Neural cell (in vitro differentiated cells): ENCODE data around the gene AGRP. TPM values are rescaled to one million over a fixed set of nuclear protein-coding genes. Genes with fewer than 3 reads are reported as not detected.

Experiments
- H2AFZ ChIP-seq: fragments of 200-600, 300-800 bp; sonication (generic), shearing (Covaris generic); 2 replicates; pipeline ENCODE4 v1.6.0; 2014; ENCODE audit warnings: low read depth, mild to moderate bottlenecking, antibody characterized with exemption, low read length, moderate library complexity
- H3F3A ChIP-seq: fragments of 200-600 bp; shearing (Covaris generic); 2 replicates; pipeline ENCODE4 v1.6.1; 2016; ENCODE audit warnings: mild to moderate bottlenecking, moderate library complexity, mixed read lengths, antibody characterized with exemption, low read length; ENCODE audit not compliant: insufficient read depth, poor library complexity, severe bottlenecking
- H3K27ac ChIP-seq: fragments of 200-600, 300-800 bp; sonication (generic), shearing (Covaris generic); 2 replicates; pipeline ENCODE4 v1.5.1; 2014; ENCODE audit warnings: mild to moderate bottlenecking, low read length, moderate library complexity
- H3K27me3 ChIP-seq: fragments of 300-800, 200-600 bp; sonication (generic), shearing (Covaris generic); 2 replicates; pipeline ENCODE4 v1.6.0; 2014; ENCODE audit warnings: mild to moderate bottlenecking, low read depth, low read length, moderate library complexity; ENCODE audit not compliant: insufficient read depth
- H3K36me3 ChIP-seq: fragments of 300-800, 200-600 bp; sonication (generic), shearing (Covaris generic); 2 replicates; pipeline ENCODE4 v1.5.1; 2014; ENCODE audit warnings: mild to moderate bottlenecking, antibody characterized with exemption, low read length, moderate library complexity; ENCODE audit not compliant: insufficient read depth
- H3K4me2 ChIP-seq: fragments of 300-800, 200-600 bp; sonication (generic), shearing (Covaris generic); 2 replicates; pipeline ENCODE4 v1.6.0; 2014; ENCODE audit warnings: mild to moderate bottlenecking, low read length
- H3K4me3 ChIP-seq: fragments of 300-800, 200-600 bp; sonication (generic), shearing (Covaris generic); 2 replicates; pipeline ENCODE4 v1.5.1; 2014; ENCODE audit warnings: mild to moderate bottlenecking, low read length, moderate library complexity
- H3K79me2 ChIP-seq: fragments of 200-600 bp; shearing (Covaris generic); replicated peaks from 2 replicates; pipeline ENCODE4 v1.6.0; 2014; ENCODE audit warnings: mild to moderate bottlenecking, low read length, moderate library complexity; ENCODE audit not compliant: insufficient read depth
- H3K9ac ChIP-seq: fragments of 300-800, 200-600 bp; sonication (generic), shearing (Covaris generic); 2 replicates; pipeline ENCODE4 v1.6.1; 2016; ENCODE audit warnings: mild to moderate bottlenecking, low read length, mixed read lengths
- H3K9me2 ChIP-seq: fragments of 200-600 bp; shearing (Covaris generic); 2 replicates; pipeline ENCODE4 v1.6.1; 2016; ENCODE audit warnings: mild to moderate bottlenecking, low read length, mixed read lengths; ENCODE audit not compliant: insufficient read depth
- H3K9me3 ChIP-seq: fragments of 200-600, 300-800 bp; sonication (generic), shearing (Covaris generic); 2 replicates; pipeline ENCODE4 v1.6.1; 2016; ENCODE audit warnings: mild to moderate bottlenecking, mixed run types, low read length, moderate library complexity, mixed read lengths
- H4K20me1 ChIP-seq: fragments of 200-600 bp; shearing (Covaris generic); 2 replicates; pipeline ENCODE4 v1.6.1; 2016; ENCODE audit warnings: mild to moderate bottlenecking, mixed run types; ENCODE audit not compliant: insufficient read depth
- EP300 ChIP-seq: fragments of 450-650 bp; conservative IDR thresholded peaks from 2 replicates; pipeline ENCODE4 v1.6.1; 2014; ENCODE audit warnings: antibody characterized with exemption, mild to moderate bottlenecking, moderate library complexity; ENCODE audit not compliant: poor library complexity, severe bottlenecking
- EZH2 ChIP-seq: fragments of 200-600, 300-800 bp; shearing (Covaris generic), sonication (generic); IDR thresholded peaks from 2 replicates; pipeline ENCODE4 v1.6.1; 2014; ENCODE audit warnings: antibody characterized with exemption, low read length, borderline replicate concordance, mild to moderate bottlenecking; ENCODE audit not compliant: insufficient read depth, poor library complexity, severe bottlenecking
- MXI1 ChIP-seq: fragments of 450-650 bp; conservative IDR thresholded peaks from 2 replicates; pipeline ENCODE4 v1.6.1; 2014; ENCODE audit warnings: antibody characterized with exemption, mild to moderate bottlenecking; ENCODE audit not compliant: poor library complexity, severe bottlenecking
- POLR2AphosphoS5 ChIP-seq: IDR thresholded peaks from 2 replicates; pipeline ENCODE4 v1.6.1; 2012
- RAD21 ChIP-seq: fragments of 450-650 bp; conservative IDR thresholded peaks from 2 replicates; pipeline ENCODE4 v1.6.1; 2014; ENCODE audit warnings: antibody characterized with exemption, mild to moderate bottlenecking, moderate library complexity
- SMC3 ChIP-seq: fragments of 450-650 bp; conservative IDR thresholded peaks from 2 replicates; pipeline ENCODE4 v1.6.1; 2014; ENCODE audit warnings: antibody characterized with exemption, mild to moderate bottlenecking, moderate library complexity; ENCODE audit not compliant: poor library complexity
- TAF1 ChIP-seq: IDR thresholded peaks from 2 replicates; pipeline ENCODE4 v1.6.1; 2012; ENCODE audit warnings: low read depth
- polyA plus RNA-seq: library from polyadenylated mRNA; depleted of rRNA; stranded (reverse); fragments of >200 nt; gene quantifications from 2 replicates; pipeline ENCODE4 v1.2.3, GENCODE V29; 2014
- TF ChIP-seq, protein P1 (sequence below): IDR thresholded peaks from 2 replicates; pipeline ENCODE4 v1.6.1; 2012; ENCODE audit warnings: borderline replicate concordance
- TF ChIP-seq, protein P2 (sequence below): fragments of 450-650 bp; IDR thresholded peaks from 2 replicates; pipeline ENCODE4 v1.5.1; 2014; ENCODE audit warnings: antibody characterized with exemption, mild to moderate bottlenecking, moderate library complexity; ENCODE audit not compliant: poor library complexity, severe bottlenecking

The AGRP gene
- polyA plus RNA-seq, 1 donor from 2014 or later = not detected

DNA sequence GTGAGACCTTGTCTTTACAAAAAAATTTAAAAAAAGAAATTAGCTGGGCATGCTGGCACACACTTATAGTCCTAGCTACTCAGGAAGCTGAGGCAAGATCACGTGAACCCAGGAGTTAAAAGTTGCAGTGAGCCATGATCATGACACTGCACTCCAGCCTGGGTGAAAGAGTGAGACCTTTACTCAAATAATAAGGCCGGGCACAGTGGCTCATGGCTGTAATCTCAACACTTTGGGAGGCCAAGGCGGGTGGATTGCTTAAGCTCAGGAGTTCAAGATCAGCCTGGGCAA, 33.8 kb upstream of the AGRP start:
- no peak for TF ChIP-seq POLR2AphosphoS5
- TF ChIP-seq SMC3 = no peak
- TF ChIP-seq TAF1 = no peak
- TF ChIP-seq, protein P1, sequence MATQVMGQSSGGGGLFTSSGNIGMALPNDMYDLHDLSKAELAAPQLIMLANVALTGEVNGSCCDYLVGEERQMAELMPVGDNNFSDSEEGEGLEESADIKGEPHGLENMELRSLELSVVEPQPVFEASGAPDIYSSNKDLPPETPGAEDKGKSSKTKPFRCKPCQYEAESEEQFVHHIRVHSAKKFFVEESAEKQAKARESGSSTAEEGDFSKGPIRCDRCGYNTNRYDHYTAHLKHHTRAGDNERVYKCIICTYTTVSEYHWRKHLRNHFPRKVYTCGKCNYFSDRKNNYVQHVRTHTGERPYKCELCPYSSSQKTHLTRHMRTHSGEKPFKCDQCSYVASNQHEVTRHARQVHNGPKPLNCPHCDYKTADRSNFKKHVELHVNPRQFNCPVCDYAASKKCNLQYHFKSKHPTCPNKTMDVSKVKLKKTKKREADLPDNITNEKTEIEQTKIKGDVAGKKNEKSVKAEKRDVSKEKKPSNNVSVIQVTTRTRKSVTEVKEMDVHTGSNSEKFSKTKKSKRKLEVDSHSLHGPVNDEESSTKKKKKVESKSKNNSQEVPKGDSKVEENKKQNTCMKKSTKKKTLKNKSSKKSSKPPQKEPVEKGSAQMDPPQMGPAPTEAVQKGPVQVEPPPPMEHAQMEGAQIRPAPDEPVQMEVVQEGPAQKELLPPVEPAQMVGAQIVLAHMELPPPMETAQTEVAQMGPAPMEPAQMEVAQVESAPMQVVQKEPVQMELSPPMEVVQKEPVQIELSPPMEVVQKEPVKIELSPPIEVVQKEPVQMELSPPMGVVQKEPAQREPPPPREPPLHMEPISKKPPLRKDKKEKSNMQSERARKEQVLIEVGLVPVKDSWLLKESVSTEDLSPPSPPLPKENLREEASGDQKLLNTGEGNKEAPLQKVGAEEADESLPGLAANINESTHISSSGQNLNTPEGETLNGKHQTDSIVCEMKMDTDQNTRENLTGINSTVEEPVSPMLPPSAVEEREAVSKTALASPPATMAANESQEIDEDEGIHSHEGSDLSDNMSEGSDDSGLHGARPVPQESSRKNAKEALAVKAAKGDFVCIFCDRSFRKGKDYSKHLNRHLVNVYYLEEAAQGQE = no peak
- no peak for TF ChIP-seq RAD21
- no peak for TF ChIP-seq EP300
- TF ChIP-seq EZH2 = no peak
- no peak for TF ChIP-seq MXI1
- TF ChIP-seq, protein P2, sequence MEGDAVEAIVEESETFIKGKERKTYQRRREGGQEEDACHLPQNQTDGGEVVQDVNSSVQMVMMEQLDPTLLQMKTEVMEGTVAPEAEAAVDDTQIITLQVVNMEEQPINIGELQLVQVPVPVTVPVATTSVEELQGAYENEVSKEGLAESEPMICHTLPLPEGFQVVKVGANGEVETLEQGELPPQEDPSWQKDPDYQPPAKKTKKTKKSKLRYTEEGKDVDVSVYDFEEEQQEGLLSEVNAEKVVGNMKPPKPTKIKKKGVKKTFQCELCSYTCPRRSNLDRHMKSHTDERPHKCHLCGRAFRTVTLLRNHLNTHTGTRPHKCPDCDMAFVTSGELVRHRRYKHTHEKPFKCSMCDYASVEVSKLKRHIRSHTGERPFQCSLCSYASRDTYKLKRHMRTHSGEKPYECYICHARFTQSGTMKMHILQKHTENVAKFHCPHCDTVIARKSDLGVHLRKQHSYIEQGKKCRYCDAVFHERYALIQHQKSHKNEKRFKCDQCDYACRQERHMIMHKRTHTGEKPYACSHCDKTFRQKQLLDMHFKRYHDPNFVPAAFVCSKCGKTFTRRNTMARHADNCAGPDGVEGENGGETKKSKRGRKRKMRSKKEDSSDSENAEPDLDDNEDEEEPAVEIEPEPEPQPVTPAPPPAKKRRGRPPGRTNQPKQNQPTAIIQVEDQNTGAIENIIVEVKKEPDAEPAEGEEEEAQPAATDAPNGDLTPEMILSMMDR = no peak
- no peaks in the 10 kb centered on the region for H3F3A ChIP-seq
- H3K27ac ChIP-seq = no peak overlapping the region
- no peak overlapping the region for H3K4me2 ChIP-seq
- no peaks in the 10 kb centered on the region for H3K79me2 ChIP-seq
- H3K36me3 ChIP-seq = no peaks in the 10 kb centered on the region
- H3K9me3 ChIP-seq = no peaks in the 10 kb centered on the region
- no peaks in the 10 kb centered on the region for H4K20me1 ChIP-seq
- no peaks in the 10 kb centered on the region for H3K27me3 ChIP-seq
- H3K9me2 ChIP-seq = no peaks in the 10 kb centered on the region
- no peak overlapping the region for H3K9ac ChIP-seq
- H3K4me3 ChIP-seq = no peak overlapping the region
- H2AFZ ChIP-seq = no peak overlapping the region

DNA sequence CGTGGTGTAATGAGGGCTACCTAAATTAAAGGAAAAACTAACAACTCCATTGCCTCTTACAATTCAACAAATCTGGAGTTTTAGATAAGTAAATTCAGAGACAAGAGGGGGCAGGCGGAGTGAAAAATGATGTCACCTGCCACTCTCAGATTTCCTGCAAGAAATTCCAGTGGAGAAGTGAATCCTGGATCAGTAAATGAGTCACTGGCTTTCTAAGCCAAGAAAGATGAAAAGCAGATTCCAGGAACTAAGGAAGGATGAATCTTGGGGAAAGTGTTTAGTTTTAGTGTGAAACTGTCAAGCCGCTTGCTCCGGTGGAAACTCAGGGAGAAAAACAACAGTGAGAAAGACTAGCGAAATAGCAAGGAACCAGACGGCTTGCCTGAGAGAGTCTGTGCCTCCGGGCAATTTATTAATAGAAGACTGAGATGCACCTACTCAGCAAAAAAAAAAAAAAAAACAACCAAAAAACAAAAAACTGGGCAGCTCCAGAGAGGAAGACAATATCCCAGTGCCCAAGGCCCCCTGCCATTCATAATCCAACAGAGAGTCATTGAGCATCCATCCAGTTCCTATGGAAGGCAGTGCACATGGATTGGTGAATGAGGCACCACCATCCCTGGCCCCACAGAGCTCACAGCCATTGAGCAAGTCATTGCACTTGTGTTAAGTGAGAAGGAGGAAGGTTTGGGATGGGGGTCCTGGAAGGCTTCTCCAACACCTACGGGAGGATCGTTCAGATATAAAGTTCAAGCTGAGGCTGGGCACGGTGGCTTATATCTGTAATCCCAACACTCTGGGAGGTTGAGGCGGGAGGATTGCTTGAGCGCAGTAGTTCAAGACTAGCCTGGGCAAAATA, 33.2 kb upstream of the AGRP start:
- no peak overlapping the region for H3K4me3 ChIP-seq
- TF ChIP-seq POLR2AphosphoS5 (no peak), EP300 (no peak), RAD21 (no peak), MXI1 (no peak), EZH2 (no peak), SMC3 (no peak), TAF1 (no peak)
- TF ChIP-seq, protein P2 = no peak
- TF ChIP-seq, protein P1 = no peak
- H3K27ac ChIP-seq = no peak overlapping the region
- H3K9ac ChIP-seq = no peak overlapping the region
- no peaks in the 10 kb centered on the region for H3F3A ChIP-seq
- no peaks in the 10 kb centered on the region for H3K36me3 ChIP-seq
- no peaks in the 10 kb centered on the region for H3K9me2 ChIP-seq
- H4K20me1 ChIP-seq = no peaks in the 10 kb centered on the region
- H3K79me2 ChIP-seq = no peaks in the 10 kb centered on the region
- no peak overlapping the region for H2AFZ ChIP-seq
- no peak overlapping the region for H3K4me2 ChIP-seq
- no peaks in the 10 kb centered on the region for H3K27me3 ChIP-seq
- no peaks in the 10 kb centered on the region for H3K9me3 ChIP-seq
